H1 (cell line): Measurements from ENCODE around the gene CEP126. TPM values are rescaled to one million over a fixed set of nuclear protein-coding genes. Genes with fewer than 3 reads are reported as not detected.

ENCODE experiments used
- CTCF ChIA-PET: fragments of 300-600 bp; sonication (Branson Sonifier 250); formaldehyde crosslinking; loops from one replicate; lab custom pipeline; 2021; ENCODE audit not compliant: partially characterized antibody; lab: Charles Lee
- POLR2A ChIA-PET: fragments of 300-600 bp; sonication (Branson Sonifier 250); formaldehyde crosslinking; loops from one replicate; lab custom pipeline; 2021; ENCODE audit warnings: inconsistent platforms; ENCODE audit not compliant: partially characterized antibody; lab: Charles Lee
- DNase-seq, 2 experiments: peaks; one replicate each; pipeline versions ENCODE4 v3.0.0 to v3.0.0-alpha.2; 2010 to 2022; ENCODE audit warnings: low spot score in 2 of 2, low read depth in 1 of 2, mixed read lengths in 1 of 2
- FAIRE-seq: peaks from 2 replicates; lab custom pipeline; 2011; peaks lifted over from hg19 to GRCh38; lab: Jason Lieb, UNC
- H2AFZ ChIP-seq: 2 replicates; pipeline ENCODE4 v1.8.1; 2012; ENCODE audit warnings: low read length, inconsistent platforms
- H2AK5ac ChIP-seq: 2 replicates; pipeline ENCODE4 v1.6.1; 2013; ENCODE audit warnings: low read depth, low read length
- H2BK120ac ChIP-seq: replicated peaks from 2 replicates; pipeline ENCODE3; 2013; ENCODE audit warnings: low read depth, low read length, inconsistent platforms
- H2BK12ac ChIP-seq: 2 replicates; pipeline ENCODE4 v1.6.1; 2013; ENCODE audit warnings: low read depth, low read length
- H2BK15ac ChIP-seq: 2 replicates; pipeline ENCODE4 v1.6.1; 2013; ENCODE audit warnings: low read length
- H2BK20ac ChIP-seq: 2 replicates; pipeline ENCODE4 v1.6.1; 2013; ENCODE audit warnings: low read length
- H2BK5ac ChIP-seq: 2 replicates; pipeline ENCODE4 v1.6.1; 2013; ENCODE audit warnings: low read depth, low read length
- H3K14ac ChIP-seq: 2 replicates; pipeline ENCODE4 v1.6.1; 2013; ENCODE audit warnings: inconsistent platforms; ENCODE audit not compliant: insufficient read length
- H3K18ac ChIP-seq: 2 replicates; pipeline ENCODE4 v1.6.1; 2013; ENCODE audit warnings: low read length; ENCODE audit errors: extremely low read depth
- H3K23ac ChIP-seq: 2 replicates; pipeline ENCODE4 v1.6.1; 2013; ENCODE audit warnings: inconsistent platforms; ENCODE audit not compliant: insufficient read length
- H3K23me2 ChIP-seq: 2 replicates; pipeline ENCODE4 v1.6.1; 2013; ENCODE audit warnings: low read depth, low read length
- H3K27ac ChIP-seq: 2 replicates; pipeline ENCODE4 v1.6.1; 2011; ENCODE audit warnings: low read depth, low read length, inconsistent platforms
- H3K27me3 ChIP-seq, 4 experiments: replicated peaks in 1 of 4; 1 replicate in 1 of 4; 2 replicates in 3 of 4; pipeline versions ENCODE4 v1.6.1 to v1.8.1; 2011 to 2013; ENCODE audit warnings: low read length in 3 of 4, mild to moderate bottlenecking in 3 of 4, inconsistent platforms in 2 of 4, mixed read lengths in 2 of 4, moderate library complexity in 1 of 4; ENCODE audit not compliant: control insufficient read depth in 3 of 4, insufficient read depth in 3 of 4; ENCODE audit errors: extremely low read depth in 1 of 4
- H3K36me3 ChIP-seq, 4 experiments: 2 replicates each; pipeline versions ENCODE4 v1.6.1 to v1.8.1; 2011 to 2013; ENCODE audit warnings: mild to moderate bottlenecking in 4 of 4, low read length in 3 of 4, moderate library complexity in 2 of 4, control low read depth in 1 of 4, inconsistent platforms in 1 of 4; ENCODE audit not compliant: insufficient read depth in 4 of 4, control insufficient read depth in 2 of 4
- H3K4ac ChIP-seq: replicated peaks from 2 replicates; pipeline ENCODE3; 2013; ENCODE audit warnings: low read length, low read depth, mixed read lengths, inconsistent platforms; ENCODE audit not compliant: insufficient read length
- H3K4me1 ChIP-seq, 4 experiments: replicated peaks in 1 of 4; 1 replicate in 1 of 4; 2 replicates in 3 of 4; pipeline versions ENCODE4 v1.6.1 to v1.8.1; 2011 to 2013; ENCODE audit warnings: low read length in 3 of 4, inconsistent platforms in 2 of 4, mixed read lengths in 1 of 4; ENCODE audit not compliant: insufficient read depth in 4 of 4, control insufficient read depth in 3 of 4
- H3K4me2 ChIP-seq, 2 experiments: 2 replicates each; pipeline versions ENCODE4 v1.6.1 to v1.8.1; 2011 to 2013; ENCODE audit warnings: low read depth in 2 of 2, low read length in 2 of 2, control low read depth in 1 of 2, inconsistent platforms in 1 of 2, mild to moderate bottlenecking in 1 of 2; ENCODE audit not compliant: insufficient read depth in 1 of 2
- H3K4me3 ChIP-seq, 4 experiments: fragments of 200-600, 300-600 bp in 1 of 4; sonication (generic), shearing (Covaris generic), sonication (Bioruptor Twin) in 1 of 4; 2 replicates each; pipeline versions ENCODE4 v1.5.1 to v1.8.1; 2011 to 2016; ENCODE audit warnings: low read length in 4 of 4, low read depth in 3 of 4, control low read depth in 2 of 4, inconsistent platforms in 2 of 4, mild to moderate bottlenecking in 2 of 4, mixed read lengths in 1 of 4, moderate library complexity in 1 of 4; ENCODE audit not compliant: insufficient read depth in 2 of 4; ENCODE audit errors: extremely low read depth in 1 of 4
- H3K56ac ChIP-seq: replicated peaks from 2 replicates; pipeline ENCODE3; 2013; ENCODE audit warnings: low read depth, mild to moderate bottlenecking, mixed read lengths, low read length, inconsistent platforms; ENCODE audit not compliant: insufficient read length
- H3K79me1 ChIP-seq: 2 replicates; pipeline ENCODE4 v1.6.1; 2013; ENCODE audit warnings: low read depth, low read length, control low read depth
- H3K79me2 ChIP-seq, 2 experiments: 2 replicates each; pipeline versions ENCODE4 v1.6.1 to v1.8.1; 2012 to 2013; ENCODE audit warnings: low read length in 2 of 2, mild to moderate bottlenecking in 2 of 2, inconsistent platforms in 1 of 2; ENCODE audit not compliant: insufficient read depth in 2 of 2, control insufficient read depth in 1 of 2
- H3K9ac ChIP-seq, 4 experiments: replicated peaks in 1 of 4; 1 replicate in 1 of 4; 2 replicates in 3 of 4; pipeline versions ENCODE4 v1.6.1 to v1.8.1; 2011 to 2013; ENCODE audit warnings: low read depth in 3 of 4, low read length in 3 of 4, control low read depth in 2 of 4, mild to moderate bottlenecking in 2 of 4, moderate library complexity in 2 of 4, inconsistent platforms in 1 of 4; ENCODE audit errors: extremely low read depth in 1 of 4
- H3K9me3 ChIP-seq, 2 experiments: 2 replicates each; pipeline versions ENCODE4 v1.6.1 to v1.8.1; 2012 to 2013; ENCODE audit warnings: mild to moderate bottlenecking in 2 of 2, moderate library complexity in 2 of 2, control low read depth in 1 of 2, inconsistent platforms in 1 of 2, low read depth in 1 of 2, low read length in 1 of 2, mixed read lengths in 1 of 2; ENCODE audit not compliant: insufficient read depth in 2 of 2
- H4K20me1 ChIP-seq, 2 experiments: replicated peaks in 1 of 2; 2 replicates each; pipeline versions ENCODE3 to v1.8.1; 2011 to 2013; ENCODE audit warnings: inconsistent platforms in 2 of 2, low read length in 2 of 2, mild to moderate bottlenecking in 1 of 2; ENCODE audit not compliant: insufficient read depth in 2 of 2, control insufficient read depth in 1 of 2
- H4K5ac ChIP-seq: 2 replicates; pipeline ENCODE4 v1.6.1; 2013; ENCODE audit warnings: low read length, low read depth, mixed read lengths, inconsistent platforms; ENCODE audit not compliant: insufficient read length
- H4K8ac ChIP-seq: 2 replicates; pipeline ENCODE4 v1.8.0; 2013; ENCODE audit warnings: mild to moderate bottlenecking, moderate library complexity, low read length, inconsistent platforms; ENCODE audit not compliant: insufficient read depth; ENCODE audit errors: extremely low read depth
- H4K91ac ChIP-seq: replicated peaks from 2 replicates; pipeline ENCODE3; 2013; ENCODE audit warnings: low read length, mixed read lengths, inconsistent platforms; ENCODE audit not compliant: insufficient read length
- ASH2L ChIP-seq: fragments of 200-600, 300-600 bp; sonication (generic); IDR thresholded peaks from one replicate; pipeline ENCODE4 v1.7.1; 2017; ENCODE audit warnings: low read length
- BACH1 ChIP-seq: IDR thresholded peaks from 2 replicates; pipeline ENCODE4 v1.6.1; 2012; ENCODE audit warnings: low read length, improper control_type of control experiment
- BRCA1 ChIP-seq: IDR thresholded peaks from 2 replicates; pipeline ENCODE4 v1.6.1; 2012; ENCODE audit warnings: low read depth, low read length, improper control_type of control experiment
- EP300 ChIP-seq, 2 experiments: IDR thresholded peaks; 1 replicate in 1 of 2; 2 replicates in 1 of 2; pipeline ENCODE4 v1.6.1; 2011 to 2012; ENCODE audit warnings: low read depth in 2 of 2, low read length in 2 of 2, mild to moderate bottlenecking in 2 of 2, borderline replicate concordance in 1 of 2, inconsistent platforms in 1 of 2, moderate library complexity in 1 of 2
- FOSL1 ChIP-seq: IDR thresholded peaks from 2 replicates; pipeline ENCODE4 v1.6.1; 2011; ENCODE audit warnings: mild to moderate bottlenecking, low read depth, low read length, moderate library complexity; ENCODE audit not compliant: insufficient read depth
- GABPA ChIP-seq: IDR thresholded peaks from 2 replicates; pipeline ENCODE4 v1.6.1; 2011; ENCODE audit warnings: mild to moderate bottlenecking, low read length, moderate library complexity, borderline replicate concordance; ENCODE audit not compliant: insufficient read depth
- JUN ChIP-seq: IDR thresholded peaks from 2 replicates; pipeline ENCODE4 v1.6.1; 2011; ENCODE audit warnings: low read depth, mild to moderate bottlenecking, improper control_type of control experiment, low read length
- RAD21 ChIP-seq, 2 experiments: IDR thresholded peaks in 1 of 2; conservative IDR thresholded peaks in 1 of 2; 2 replicates each; pipeline ENCODE4 v1.6.1; 2011; ENCODE audit warnings: low read depth in 2 of 2, low read length in 2 of 2, improper control_type of control experiment in 1 of 2, inconsistent platforms in 1 of 2, mild to moderate bottlenecking in 1 of 2, moderate library complexity in 1 of 2
- RFX5 ChIP-seq: IDR thresholded peaks from 2 replicates; pipeline ENCODE4 v1.6.1; 2011; ENCODE audit warnings: low read depth, low read length, improper control_type of control experiment, borderline replicate concordance
- SAP30 ChIP-seq: fragments of 300-600 bp; sonication (generic); IDR thresholded peaks from 2 replicates; pipeline ENCODE4 v1.7.1; 2012; ENCODE audit warnings: low read length, moderate library complexity, mild to moderate bottlenecking, inconsistent platforms; ENCODE audit not compliant: insufficient read depth, insufficient replicate concordance
- SP4 ChIP-seq: IDR thresholded peaks from 2 replicates; pipeline ENCODE4 v1.6.1; 2012; ENCODE audit warnings: low read length, inconsistent platforms
- TCF12 ChIP-seq: IDR thresholded peaks from 2 replicates; pipeline ENCODE4 v1.6.1; 2011; ENCODE audit warnings: low read depth, mild to moderate bottlenecking, low read length
- WGBS, 2 experiments: shearing (Covaris generic) in 1 of 2; methylation state at CpG; one replicate each; pipeline versions ENCODE4 v1.1.6 to v1.1.7; 2013 to 2015; ENCODE audit warnings: low lambda C conversion rate in 2 of 2, mixed read lengths in 2 of 2, inconsistent platforms in 1 of 2, low coverage in 1 of 2, missing lambda C conversion rate in 1 of 2; ENCODE audit not compliant: insufficient replicate concordance in 2 of 2, insufficient coverage in 1 of 2, insufficient read length in 1 of 2; ENCODE audit errors: extremely low coverage in 1 of 2, missing lambda C conversion rate in 1 of 2; 5-methylcytosine and 5-hydroxymethylcytosine counted together
- polyA plus RNA-seq, 7 experiments: library from polyadenylated mRNA; depleted of rRNA in 3 of 7; stranded (reverse) in 5 of 7; unstranded in 2 of 7; fragments of >200 nt in 5 of 7; fragments of 200-250 nt in 2 of 7; gene quantifications; 1 replicate in 5 of 7; 2 replicates in 1 of 7; 4 replicates in 1 of 7; pipeline versions ENCODE4 v1.2.1 to v1.2.3, GENCODE V29; 2011 to 2013; ENCODE audit warnings: missing spikeins in 2 of 7, mixed read lengths in 2 of 7
- total RNA-seq: library from RNA; stranded (reverse); fragmentation: NEBNext Ultra II Directional; extraction: Animal tissue kit (Norgen Biotek cat#: 25700); gene quantifications from 2 replicates; pipeline ENCODE4 v1.2.1, GENCODE V29; 2021
- TF ChIP-seq, protein P1 (sequence below): IDR thresholded peaks from 2 replicates; pipeline ENCODE4 v1.6.1; 2012; ENCODE audit warnings: inconsistent platforms

The CEP126 gene
- total and polyA plus RNA-seq, 2 of the 8 experiments (the other 6 are each of a cell fraction or from before 2014, with no cell fraction given): 0.76 to 1.9 TPM

GRCh38 chr11:101940901-101941520, 26.2 kb downstream of the CEP126 start:
- Histone ChIP-seq H3K9me3 (no peaks in the 10 kb centered on the region), H2AFZ (no peak overlapping the region), H3K14ac (no peak overlapping the region), H4K91ac (no peak overlapping the region), H4K20me1 (no peaks in the 10 kb centered on the region), H4K8ac (no peak overlapping the region), H3K27me3 (no peaks in the 10 kb centered on the region), H2BK120ac (no peak overlapping the region), H2BK15ac (no peak overlapping the region), H2AK5ac (no peak overlapping the region), H3K27ac (no peak overlapping the region), H3K4ac (no peak overlapping the region), H3K79me1 (no peaks in the 10 kb centered on the region), H2BK5ac (no peak overlapping the region)
- CTCF ChIA-PET: interaction anchor here (0.9 to 1.9 kb wide), 3 partner anchors 23 to 79 kb away, joined by 3 to 5 read pairs (median 4); partner anchors contain the start of gene CEP126
- 80% methylated on average over 3 of the region's 3 CpGs; no CpG with 5 or more reads in 1 of the 2 experiments for WGBS, 2 experiments
- FAIRE-seq: no peak
- no peak for TF ChIP-seq FOSL1
- TF ChIP-seq RFX5: no peak
- TF ChIP-seq TCF12: no peak
- TF ChIP-seq BRCA1: no peak
- TF ChIP-seq, protein P1, sequence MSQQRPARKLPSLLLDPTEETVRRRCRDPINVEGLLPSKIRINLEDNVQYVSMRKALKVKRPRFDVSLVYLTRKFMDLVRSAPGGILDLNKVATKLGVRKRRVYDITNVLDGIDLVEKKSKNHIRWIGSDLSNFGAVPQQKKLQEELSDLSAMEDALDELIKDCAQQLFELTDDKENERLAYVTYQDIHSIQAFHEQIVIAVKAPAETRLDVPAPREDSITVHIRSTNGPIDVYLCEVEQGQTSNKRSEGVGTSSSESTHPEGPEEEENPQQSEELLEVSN: no peak
- TF ChIP-seq GABPA: no peak
- TF ChIP-seq JUN: no peak
- TF ChIP-seq EP300 (IDR thresholded peaks at IDR 0.05; ENCODE audit: borderline replicate concordance in 1 of 2, low read depth in 2 of 2, low read length in 2 of 2): no peak
- TF ChIP-seq BACH1: no peak
- TF ChIP-seq SP4: no peak
- no peak for TF ChIP-seq SAP30
- no peak for TF ChIP-seq RAD21 (IDR thresholded peaks at IDR 0.05 in 1 of 2, conservative IDR thresholded peaks at IDR 0.05 in 1 of 2; ENCODE audit: low read depth in 2 of 2, low read length in 2 of 2)
- TF ChIP-seq ASH2L: no peak
- TF ChIP-seq, all 59 proteins: peak for 0
- no peak overlapping the region for H4K5ac ChIP-seq
- POLR2A ChIA-PET: no interaction called here
- H3K4me1 ChIP-seq: no peaks in the 10 kb centered on the region
- H3K18ac ChIP-seq: no peak overlapping the region
- H3K79me2 ChIP-seq: no peaks in the 10 kb centered on the region
- H2BK12ac ChIP-seq: no peak overlapping the region
- H3K23me2 ChIP-seq: no peaks in the 10 kb centered on the region
- H3K4me3 ChIP-seq: no peak overlapping the region
- H3K23ac ChIP-seq: no peak overlapping the region
- no peak overlapping the region for H3K4me2 ChIP-seq
- H2BK20ac ChIP-seq: no peak overlapping the region
- no peak for DNase-seq
- H3K56ac ChIP-seq: no peak overlapping the region
- no peaks in the 10 kb centered on the region for H3K36me3 ChIP-seq
- H3K9ac ChIP-seq: no peak overlapping the region
